Measurements from ENCODE around the gene ACTN2.

DNA sequence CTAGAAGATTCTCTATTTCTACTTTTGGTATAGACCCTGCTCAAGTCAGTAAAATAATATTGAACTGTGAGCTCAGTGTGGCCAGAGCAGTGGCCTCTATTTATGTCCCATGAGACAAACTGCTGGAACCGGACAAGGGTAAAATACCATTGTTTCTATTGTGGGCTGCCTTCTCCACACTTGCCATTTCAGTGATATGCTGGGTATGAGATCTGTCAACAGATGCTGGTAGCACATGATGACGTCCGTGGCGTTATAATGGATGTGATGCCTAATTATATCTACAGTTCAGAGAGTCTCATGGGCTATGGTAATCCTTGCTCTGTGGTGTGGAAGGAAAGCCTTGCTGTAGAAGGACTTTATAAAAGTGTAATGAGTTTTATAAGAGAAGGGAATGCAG lies 2.4 kb downstream of the ACTN2 start:
- TF ChIP-seq POLR2A (IDR thresholded peaks at IDR 0.05) = no peak
- TF ChIP-seq, protein P1, sequence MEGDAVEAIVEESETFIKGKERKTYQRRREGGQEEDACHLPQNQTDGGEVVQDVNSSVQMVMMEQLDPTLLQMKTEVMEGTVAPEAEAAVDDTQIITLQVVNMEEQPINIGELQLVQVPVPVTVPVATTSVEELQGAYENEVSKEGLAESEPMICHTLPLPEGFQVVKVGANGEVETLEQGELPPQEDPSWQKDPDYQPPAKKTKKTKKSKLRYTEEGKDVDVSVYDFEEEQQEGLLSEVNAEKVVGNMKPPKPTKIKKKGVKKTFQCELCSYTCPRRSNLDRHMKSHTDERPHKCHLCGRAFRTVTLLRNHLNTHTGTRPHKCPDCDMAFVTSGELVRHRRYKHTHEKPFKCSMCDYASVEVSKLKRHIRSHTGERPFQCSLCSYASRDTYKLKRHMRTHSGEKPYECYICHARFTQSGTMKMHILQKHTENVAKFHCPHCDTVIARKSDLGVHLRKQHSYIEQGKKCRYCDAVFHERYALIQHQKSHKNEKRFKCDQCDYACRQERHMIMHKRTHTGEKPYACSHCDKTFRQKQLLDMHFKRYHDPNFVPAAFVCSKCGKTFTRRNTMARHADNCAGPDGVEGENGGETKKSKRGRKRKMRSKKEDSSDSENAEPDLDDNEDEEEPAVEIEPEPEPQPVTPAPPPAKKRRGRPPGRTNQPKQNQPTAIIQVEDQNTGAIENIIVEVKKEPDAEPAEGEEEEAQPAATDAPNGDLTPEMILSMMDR (IDR thresholded peaks at IDR 0.05) = no peak
- no peak for TF ChIP-seq POLR2AphosphoS5 (IDR thresholded peaks at IDR 0.05)
- TF ChIP-seq EP300 (IDR thresholded peaks at IDR 0.05; ENCODE audit: low read depth) = no peak
